MCF 10A (cell line): ENCODE data around the gene ABHD16A. TPM values are rescaled to one million over a fixed set of nuclear protein-coding genes. Genes with fewer than 3 reads are reported as not detected.

Experiments
- BruUV-seq: library from RNA; stranded (reverse); fragments of 400-500 nt; replicated peaks from 2 replicates; lab custom pipeline; 2021; lab: Mats Ljungman, UMichigan
- CTCF ChIA-PET: fragments of 300-600 bp; sonication (Branson Sonifier 250); formaldehyde crosslinking; extraction: SDS; loops from one replicate; lab custom pipeline; 2021; ENCODE audit warnings: antibody characterized with exemption, inconsistent platforms; lab: Yijun Ruan, JAX
- POLR2A ChIA-PET: fragments of 300-600, 350-650 bp; sonication (Branson Sonifier 250); formaldehyde crosslinking; extraction: SDS; loops from one replicate; lab custom pipeline; 2020; ENCODE audit warnings: antibody characterized with exemption, inconsistent platforms; lab: Yijun Ruan, JAX
- DNase-seq: peaks from one replicate; pipeline ENCODE4 v3.0.0-alpha.2; 2018; ENCODE audit not compliant: unreplicated experiment
- H3K27ac Mint-ChIP-seq: one replicate; pipeline ENCODE4 v1.8.0; 2022; ENCODE audit warnings: mild to moderate bottlenecking, low read depth, mixed read lengths; ENCODE audit not compliant: unreplicated experiment
- H3K27me3 Mint-ChIP-seq: one replicate; pipeline ENCODE4 v1.8.0; 2022; ENCODE audit warnings: mixed read lengths; ENCODE audit not compliant: insufficient read depth, unreplicated experiment
- H3K36me3 Mint-ChIP-seq: one replicate; pipeline ENCODE4 v1.8.0; 2022; ENCODE audit warnings: mild to moderate bottlenecking, moderate library complexity, mixed read lengths; ENCODE audit not compliant: insufficient read depth, unreplicated experiment
- H3K4me1 Mint-ChIP-seq: one replicate; pipeline ENCODE4 v1.8.0; 2022; ENCODE audit warnings: mixed read lengths; ENCODE audit not compliant: insufficient read depth, unreplicated experiment
- H3K4me3 Mint-ChIP-seq: one replicate; pipeline ENCODE4 v1.8.0; 2022; ENCODE audit warnings: mild to moderate bottlenecking, moderate library complexity, mixed read lengths; ENCODE audit not compliant: unreplicated experiment
- H3K9me3 Mint-ChIP-seq: one replicate; pipeline ENCODE4 v1.8.0; 2022; ENCODE audit warnings: mixed read lengths; ENCODE audit not compliant: unreplicated experiment
- intact Hi-C: fragments of 100-400 bp; cut with micrococcal nuclease; formaldehyde crosslinking; loops from 2 replicates; pipeline ENCODE4 v1.14.1; 2022
- total RNA-seq: library from RNA; stranded (reverse); gene quantifications from 2 replicates; pipeline ENCODE4 v1.2.3, GENCODE V29; 2022
- TF ChIP-seq, protein P1 (sequence below): fragments of 200-600 bp; IDR thresholded peaks from one replicate; pipeline ENCODE4 v1.8.0; 2022; ENCODE audit warnings: antibody characterized with exemption, mild to moderate bottlenecking; ENCODE audit not compliant: unreplicated experiment

ABHD16A gene
- total RNA-seq, 1 experiment from 2014 or later, result 32.1 TPM

DNA sequence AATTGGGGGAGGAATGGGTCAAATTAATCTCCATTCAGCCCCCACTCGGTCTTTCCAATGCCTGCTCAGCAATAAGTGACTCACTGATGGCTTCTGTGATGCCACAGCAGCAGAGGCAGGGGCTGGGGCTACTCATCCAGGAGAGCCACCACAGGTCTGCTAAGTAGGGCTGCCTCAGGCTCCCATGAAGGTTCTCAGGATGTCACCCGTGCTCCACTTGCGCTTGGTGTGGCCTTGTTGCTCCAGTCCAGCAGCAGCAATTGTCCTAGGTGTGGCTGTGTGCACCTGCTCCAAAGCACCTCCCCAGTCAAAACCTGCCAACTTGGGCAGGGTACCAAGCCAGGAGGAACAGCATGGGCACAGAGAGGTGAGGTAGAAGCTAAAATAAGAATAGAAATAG lies 19.0 kb upstream of the ABHD16A start:
- POLR2A ChIA-PET, result interaction anchor here (0.6 to 1.6 kb wide), 4 partner anchors 14 to 105 kb away, joined by 3 to 5 read pairs (median 4); partner anchors contain the start of genes ABHD16A, CLIC1 and HSPA1B
- TF ChIP-seq, protein P1, sequence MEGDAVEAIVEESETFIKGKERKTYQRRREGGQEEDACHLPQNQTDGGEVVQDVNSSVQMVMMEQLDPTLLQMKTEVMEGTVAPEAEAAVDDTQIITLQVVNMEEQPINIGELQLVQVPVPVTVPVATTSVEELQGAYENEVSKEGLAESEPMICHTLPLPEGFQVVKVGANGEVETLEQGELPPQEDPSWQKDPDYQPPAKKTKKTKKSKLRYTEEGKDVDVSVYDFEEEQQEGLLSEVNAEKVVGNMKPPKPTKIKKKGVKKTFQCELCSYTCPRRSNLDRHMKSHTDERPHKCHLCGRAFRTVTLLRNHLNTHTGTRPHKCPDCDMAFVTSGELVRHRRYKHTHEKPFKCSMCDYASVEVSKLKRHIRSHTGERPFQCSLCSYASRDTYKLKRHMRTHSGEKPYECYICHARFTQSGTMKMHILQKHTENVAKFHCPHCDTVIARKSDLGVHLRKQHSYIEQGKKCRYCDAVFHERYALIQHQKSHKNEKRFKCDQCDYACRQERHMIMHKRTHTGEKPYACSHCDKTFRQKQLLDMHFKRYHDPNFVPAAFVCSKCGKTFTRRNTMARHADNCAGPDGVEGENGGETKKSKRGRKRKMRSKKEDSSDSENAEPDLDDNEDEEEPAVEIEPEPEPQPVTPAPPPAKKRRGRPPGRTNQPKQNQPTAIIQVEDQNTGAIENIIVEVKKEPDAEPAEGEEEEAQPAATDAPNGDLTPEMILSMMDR, result no peak
- intact Hi-C loops, result no loop called here

GRCh38 chr6:31721351-31722020 lies 18.4 kb upstream of the ABHD16A start, which contains the start of gene LY6G6C:
TSS of gene LY6G6C (minus strand) at chr6:31721746. CDS start at chr6:31721679, 67 bp downstream.
- BruUV-seq, result no TSS peak
- Mint-ChIP-seq H3K4me1 (peaks cover 11% of the 10 kb centered on the region), H3K27ac (no peak within 1 kb of the TSS), H3K4me3 (no peak within 1 kb of the TSS), H3K9me3 (no peaks in the 10 kb centered on the region), H3K36me3 (no peaks in the 10 kb centered on the region), H3K27me3 (no peaks in the 10 kb centered on the region)
- TF ChIP-seq, protein P1, result no peak
- CTCF ChIA-PET, result no interaction called here
- intact Hi-C loops, result no loop called here
- POLR2A ChIA-PET, result interaction anchor here (1.0 to 1.6 kb wide), 4 partner anchors 15 to 141 kb away, joined by 3 to 6 read pairs (median 4); partner anchors contain the start of genes ABHD16A, CLIC1, MSH5 and NEU1
- no peak for DNase-seq

More for the DNA sequence above, 19.0 kb upstream of the ABHD16A start:
- Mint-ChIP-seq H3K4me1 (peaks cover 11% of the 10 kb centered on the region), H3K9me3 (no peaks in the 10 kb centered on the region), H3K27ac (no peak overlapping the region), H3K36me3 (no peaks in the 10 kb centered on the region), H3K4me3 (no peak overlapping the region), H3K27me3 (no peaks in the 10 kb centered on the region)
- no peak for DNase-seq
- CTCF ChIA-PET, result interaction anchor here (0.7 kb wide), 2 partner anchors 10 to 316 kb away, joined by 3 to 4 read pairs; partner anchors contain the start of gene CYP21A2
- BruUV-seq, result no TSS peak

DNA sequence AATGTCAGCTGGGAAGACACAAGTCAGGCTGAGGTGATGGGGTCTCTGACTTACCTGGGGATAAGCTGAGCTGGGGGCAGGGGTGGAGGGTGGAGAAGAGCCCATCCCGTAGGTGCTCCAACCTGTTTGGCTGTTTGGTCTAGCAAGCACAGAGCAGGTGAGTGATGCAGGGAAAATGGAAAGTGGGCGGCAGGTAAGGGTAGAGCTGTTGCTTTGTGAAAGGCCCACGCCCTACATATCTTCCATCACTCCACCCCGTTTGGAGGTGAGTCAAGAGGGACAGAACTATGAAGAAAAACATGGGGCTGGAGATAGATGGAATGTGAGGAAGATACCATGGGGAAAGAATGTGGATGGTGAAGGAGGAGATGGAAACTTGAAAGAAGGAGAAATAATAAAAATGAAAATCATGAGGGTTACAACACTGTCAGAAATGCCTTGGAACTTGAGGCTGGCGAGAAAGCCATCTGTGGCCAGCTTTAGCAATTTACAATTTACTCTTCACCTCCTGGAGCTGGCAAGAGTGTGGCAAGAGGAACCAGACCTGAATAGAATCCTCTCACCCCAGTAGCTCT lies 17.2 kb upstream of the ABHD16A start:
- Mint-ChIP-seq H3K4me1 (peaks cover 11% of the 10 kb centered on the region), H3K27me3 (no peaks in the 10 kb centered on the region), H3K4me3 (no peak overlapping the region), H3K9me3 (no peaks in the 10 kb centered on the region), H3K36me3 (no peaks in the 10 kb centered on the region), H3K27ac (no peak overlapping the region)
- no TSS peak for BruUV-seq
- TF ChIP-seq, protein P1, result no peak
- no peak for DNase-seq
- CTCF ChIA-PET, result interaction anchor here (0.8 to 1.2 kb wide), 3 partner anchors 9 to 232 kb away, joined by 3 read pairs; partner anchors contain the start of gene ABHD16A
- POLR2A ChIA-PET, result interaction anchor here (0.7 to 2.2 kb wide), 3 partner anchors 16 to 107 kb away, joined by 3 to 7 read pairs (median 3); partner anchors contain the start of genes ABHD16A and CLIC1
- intact Hi-C loops, result no loop called here

GRCh38 chr6:31719001-31719400 lies 15.9 kb upstream of the ABHD16A start:
- CTCF ChIA-PET, result interaction anchor here (0.7 kb wide), 1 partner anchor 28 kb away, joined by 3 read pairs; no protein-coding TSS in a partner anchor
- intact Hi-C loops, result no loop called here
- Mint-ChIP-seq H3K27me3 (no peaks in the 10 kb centered on the region), H3K9me3 (no peaks in the 10 kb centered on the region), H3K4me3 (no peak overlapping the region), H3K4me1 (peaks cover 11% of the 10 kb centered on the region), H3K27ac (no peak overlapping the region), H3K36me3 (no peaks in the 10 kb centered on the region)
- BruUV-seq, result no TSS peak
- TF ChIP-seq, protein P1, result no peak
- DNase-seq, result no peak
- POLR2A ChIA-PET, result interaction anchor here (2.2 kb wide), 1 partner anchor 16 kb away, joined by 7 read pairs; the partner anchor contains the start of gene ABHD16A
